ENCODE results near the gene TBCD.

The TBCD gene

GRCh38 chr17:82812601-82813000, 60.7 kb downstream of the TBCD start:
- DNase-seq: no peak

GRCh38 chr17:82813299-82814051, 61.6 kb downstream of the TBCD start:
- DNase-seq: no peak

GRCh38 chr17:82814834-82815233, 63.0 kb downstream of the TBCD start:
- no peak for DNase-seq

DNA sequence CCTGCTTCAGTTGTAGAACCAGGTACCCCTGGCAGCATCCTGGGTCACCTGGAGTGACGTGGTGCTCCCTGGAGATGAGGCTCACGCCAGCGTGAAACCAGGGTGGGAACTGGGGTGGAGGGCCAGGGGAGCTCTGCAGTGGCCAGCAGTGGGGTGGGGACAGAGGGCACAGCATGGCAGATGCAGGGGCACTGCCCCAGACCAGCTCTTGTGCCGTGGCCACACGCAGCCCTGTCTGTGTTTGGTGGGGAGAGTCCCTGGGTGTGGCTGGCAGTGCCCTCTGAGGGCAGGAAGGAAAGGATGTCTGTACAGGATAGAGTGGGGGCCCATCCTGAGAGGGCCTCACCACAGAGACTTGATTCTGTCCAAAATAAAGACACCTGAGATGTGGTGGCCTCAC, 63.5 kb downstream of the TBCD start:
- no peak for DNase-seq

DNA sequence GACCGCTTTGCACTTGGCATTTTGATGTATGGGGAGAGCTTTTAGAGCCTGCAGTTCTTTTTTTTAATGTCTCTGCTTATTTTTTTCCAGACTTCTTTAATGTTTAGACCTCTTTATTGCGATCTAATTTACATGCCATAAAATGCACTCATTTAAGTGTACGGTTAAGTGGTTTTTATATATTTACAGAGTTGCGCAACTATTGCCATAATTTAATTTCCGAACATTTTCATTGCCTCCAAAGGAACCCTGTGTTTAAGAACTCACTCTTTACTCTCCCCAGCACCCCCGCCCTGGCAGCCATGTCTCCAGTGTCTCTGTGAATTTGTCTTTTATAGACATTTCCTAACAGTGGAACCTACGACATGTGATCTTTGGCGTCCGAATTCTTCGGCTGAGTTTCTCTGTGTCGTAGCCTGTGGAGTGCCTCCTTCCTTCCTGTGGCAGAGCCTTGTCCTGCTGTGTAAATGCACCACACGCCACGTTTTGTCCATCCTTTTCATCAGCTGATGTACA, 64.0 kb downstream of the TBCD start:
- DNase-seq: no peak

DNA sequence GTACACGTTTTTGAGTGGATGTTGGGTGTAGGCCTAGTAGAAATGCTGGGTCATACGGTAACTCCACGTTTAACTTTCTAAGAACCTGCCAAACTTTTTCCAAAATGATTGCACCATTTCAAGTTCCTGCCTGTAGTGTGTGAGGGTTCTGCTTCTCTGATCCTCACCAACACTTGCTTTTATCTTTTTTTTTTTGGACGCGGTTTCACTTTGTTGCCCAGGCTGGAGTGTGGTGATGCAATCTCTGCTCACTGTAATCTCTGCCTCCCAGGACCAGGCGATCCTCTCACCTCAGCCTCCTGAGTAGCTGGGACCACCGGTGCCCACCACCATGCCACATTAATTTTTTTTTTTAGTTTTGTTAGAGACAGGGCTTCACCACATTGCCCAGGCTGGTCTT, 64.5 kb downstream of the TBCD start:
- DNase-seq: no peak

DNA sequence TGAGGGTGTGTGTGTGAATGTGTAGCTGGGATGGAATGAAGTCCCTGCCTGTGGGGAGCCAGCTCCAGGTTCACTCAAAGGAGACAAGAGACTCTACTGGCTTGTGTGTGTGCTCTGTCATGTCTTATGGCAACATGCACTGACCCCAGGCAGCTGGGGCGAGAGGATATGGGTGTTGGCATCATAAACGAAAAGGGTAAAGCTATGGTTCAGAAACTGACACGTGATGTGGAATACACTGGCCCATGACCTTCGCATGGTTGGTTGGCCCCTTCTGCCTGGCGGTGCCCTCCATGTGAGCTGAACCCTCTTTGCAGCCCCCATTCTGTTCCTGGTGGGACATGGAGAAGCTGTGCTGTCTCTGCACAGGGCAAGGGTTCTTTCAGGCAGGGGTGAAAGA, 66.1 kb downstream of the TBCD start:
- no peak for DNase-seq

- DNase-seq: no peak
These were observed 68.7 kb downstream of the TBCD start for GRCh38 chr17:82820278-82821251.

DNA sequence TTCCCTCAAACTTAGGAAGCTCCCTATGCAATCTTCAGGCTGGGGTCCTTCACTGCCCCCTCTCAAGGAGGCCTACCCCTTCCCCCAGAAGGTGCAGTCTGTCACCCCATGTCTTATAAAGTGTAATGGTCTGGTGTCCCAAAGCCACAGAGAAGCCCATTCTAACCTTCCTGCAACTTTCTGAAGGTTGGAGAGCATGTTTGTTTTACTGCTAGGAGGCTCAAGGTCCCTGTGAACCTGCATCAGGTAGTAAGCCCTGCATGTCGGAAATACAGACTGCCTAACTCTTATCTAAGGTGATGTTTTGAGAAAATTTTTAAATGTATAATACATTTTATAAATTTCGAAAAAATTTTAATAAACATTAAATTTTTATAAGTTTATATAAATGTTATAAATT, 69.7 kb downstream of the TBCD start:
- DNase-seq: no peak

DNA sequence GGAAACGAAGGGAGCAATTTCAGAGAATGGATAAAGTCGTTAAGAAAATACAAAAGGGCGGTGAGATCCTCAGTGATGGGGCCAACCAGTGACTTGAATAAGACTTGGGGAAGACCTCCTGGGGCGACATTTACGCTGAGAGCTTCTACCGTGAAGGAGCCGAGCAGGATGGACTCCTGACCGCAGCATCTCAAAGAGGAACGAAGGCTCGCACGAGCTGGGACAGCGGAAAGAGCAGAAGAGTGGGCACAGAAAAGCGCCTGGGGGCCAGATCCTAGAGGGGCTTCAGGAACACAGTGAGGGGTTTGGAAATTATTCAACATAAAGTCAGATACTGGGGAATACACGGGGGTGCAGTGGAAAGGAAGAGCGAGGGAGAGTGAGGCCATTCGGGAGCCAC, 70.4 kb downstream of the TBCD start:
- DNase-seq: no peak

GRCh38 chr17:82823004-82823403, 71.1 kb downstream of the TBCD start:
- no peak for DNase-seq

DNA sequence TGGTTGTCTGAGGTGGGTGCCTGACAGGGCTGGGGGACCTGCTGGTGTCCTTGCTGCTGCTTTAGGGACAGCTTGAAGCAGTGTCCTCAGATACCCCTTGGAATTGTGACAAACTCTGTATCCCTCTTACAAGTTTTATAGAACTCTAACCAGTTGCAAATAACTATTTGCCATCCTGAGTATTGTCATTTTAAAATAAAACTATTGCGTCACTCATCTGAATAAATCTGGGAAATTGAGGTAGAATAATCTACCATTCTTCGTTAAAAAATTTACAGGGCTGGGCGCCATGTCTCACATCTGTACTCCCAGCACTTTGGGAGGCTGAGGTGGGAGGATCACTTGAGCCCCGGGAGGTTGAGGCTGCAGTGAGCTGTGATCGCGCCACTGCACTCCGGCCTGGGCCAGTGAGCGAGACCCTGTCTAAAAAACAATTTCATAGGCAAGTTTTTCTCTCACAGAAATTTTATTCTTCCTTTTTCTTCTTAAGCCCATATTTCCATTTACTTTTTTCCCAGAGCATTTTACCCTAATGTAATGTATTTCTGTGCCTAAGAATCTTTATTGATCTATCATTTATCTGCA, 73.8 kb downstream of the TBCD start:
- no peak for DNase-seq

DNA sequence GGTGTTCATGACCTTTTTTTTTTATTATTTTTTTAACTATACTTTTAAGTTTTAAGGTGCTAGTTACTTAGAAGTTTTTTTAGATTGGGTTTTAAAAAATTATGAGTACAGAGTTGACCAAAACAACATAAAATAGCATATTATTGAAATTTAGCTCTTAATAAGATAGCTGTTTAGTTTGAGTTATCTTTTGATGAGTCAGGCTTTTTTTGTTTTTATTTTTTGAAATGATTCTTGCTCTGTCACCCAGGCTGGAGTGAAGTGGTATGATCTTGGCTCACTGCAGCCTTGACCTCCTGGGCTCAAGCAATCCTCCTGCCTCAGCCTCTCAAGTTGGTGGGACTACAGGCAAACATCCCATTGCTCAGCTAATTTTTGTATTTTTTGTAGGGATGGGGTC, 74.3 kb downstream of the TBCD start:
- no peak for DNase-seq

DNA sequence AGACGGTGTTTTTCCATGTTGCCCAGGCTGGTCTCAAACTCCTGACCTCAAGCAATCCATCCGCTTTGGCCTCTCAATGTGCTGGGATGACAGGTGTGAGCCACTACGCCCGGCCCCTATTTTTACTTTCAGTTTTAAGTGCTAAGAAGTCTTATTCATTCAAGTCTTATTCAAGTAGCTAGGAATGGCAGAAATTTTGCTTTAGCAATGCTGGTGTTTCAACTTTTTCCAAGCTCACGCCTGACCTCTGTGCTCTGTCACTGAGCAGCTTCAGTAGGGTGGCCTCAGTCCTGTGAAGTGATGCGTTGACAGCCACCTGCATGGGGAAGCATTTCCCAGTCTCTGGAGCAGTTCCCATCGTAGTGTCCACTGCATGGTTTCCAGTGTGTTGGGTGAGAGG, 75.1 kb downstream of the TBCD start:
- no peak for DNase-seq

DNA sequence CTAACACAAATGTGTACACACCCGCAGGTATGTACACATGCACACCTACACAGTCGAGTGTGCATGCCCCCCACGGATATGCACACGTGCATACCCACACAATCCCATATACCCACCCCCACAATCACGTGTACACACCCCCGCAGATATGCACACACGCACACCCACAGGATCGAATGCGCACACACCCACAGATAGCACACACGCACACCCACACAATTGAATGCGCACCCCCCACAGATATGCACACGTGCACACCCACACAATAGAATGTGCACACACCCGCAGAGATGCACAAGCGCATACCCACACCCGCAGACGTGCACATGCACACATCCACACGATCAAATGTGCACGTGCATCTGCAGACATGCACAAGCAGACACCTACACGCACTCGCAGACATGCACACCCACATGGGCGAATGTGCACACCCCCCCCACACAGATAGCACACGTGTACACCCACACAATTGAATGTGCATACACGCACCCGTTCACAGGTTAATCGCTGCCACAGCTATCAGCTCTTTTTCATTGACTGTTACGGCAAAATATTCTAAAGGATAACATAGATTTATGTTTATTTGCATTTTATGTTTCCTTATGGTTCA, 77.1 kb downstream of the TBCD start:
- no peak for DNase-seq

GRCh38 chr17:82830249-82830661, 78.4 kb downstream of the TBCD start:
- peak; percentile 82 for DNase-seq

- DNase-seq: peak; percentile 49
These were observed 79.4 kb downstream of the TBCD start for GRCh38 chr17:82831041-82831817.

- no peak for DNase-seq
These were observed 79.9 kb downstream of the TBCD start for GRCh38 chr17:82831818-82832200.

- DNase-seq: no peak
These were observed 80.5 kb downstream of the TBCD start for GRCh38 chr17:82832411-82832810.

- no peak for DNase-seq
These were observed 81.1 kb downstream of the TBCD start for GRCh38 chr17:82832881-82833475.

DNA sequence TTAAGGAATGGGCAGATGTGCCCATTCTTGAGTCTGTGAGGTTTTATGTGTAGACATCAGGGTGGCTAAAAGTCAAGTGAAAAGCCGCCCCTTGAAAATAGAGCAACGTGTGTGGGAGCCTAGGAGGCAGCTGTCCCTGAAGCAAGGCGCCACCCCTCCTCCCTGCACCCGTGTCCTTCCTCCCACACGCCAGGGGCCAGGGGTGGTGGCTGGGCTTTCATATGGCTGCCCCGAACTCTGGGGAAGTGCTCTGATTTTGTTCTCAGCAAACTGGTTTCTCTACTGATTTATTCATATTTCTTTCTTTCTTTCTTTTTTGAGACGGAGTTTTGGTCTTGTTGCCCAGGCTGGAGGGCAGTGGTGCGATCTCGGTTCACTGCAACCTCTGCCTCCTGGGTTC, 83.3 kb downstream of the TBCD start:
- no peak for DNase-seq
